GM19239 (cell line): Measurements from ENCODE around the gene BACH2.

Experiments used
- DNase-seq: peaks from one replicate; pipeline ENCODE4 v3.0.0; 2011; ENCODE audit warnings: low spot score; ENCODE audit not compliant: insufficient read length
- FAIRE-seq: peaks from 2 replicates; lab custom pipeline; 2011; peaks lifted over from hg19 to GRCh38; lab: Jason Lieb, UNC

BACH2 gene

GRCh38 chr6:90020746-90021145, 275.9 kb downstream of the BACH2 start:
- DNase-seq, result no peak
- FAIRE-seq, result no peak

- DNase-seq, result no peak
Measured at GRCh38 chr6:90019216-90019615, 277.4 kb downstream of the BACH2 start.

GRCh38 chr6:90015883-90016282, 280.8 kb downstream of the BACH2 start:
- DNase-seq, result no peak
- no peak for FAIRE-seq

More at GRCh38 chr6:90019216-90019615, 277.4 kb downstream of the BACH2 start:
- no peak for FAIRE-seq

GRCh38 chr6:90008908-90009501, 287.6 kb downstream of the BACH2 start:
- FAIRE-seq (no peak), DNase-seq (no peak)

GRCh38 chr6:90008189-90008907, 288.3 kb downstream of the BACH2 start:
- DNase-seq, result no peak
- no peak for FAIRE-seq

GRCh38 chr6:90005048-90005827, 291.4 kb downstream of the BACH2 start:
- no peak for DNase-seq
- FAIRE-seq, result no peak

GRCh38 chr6:90004511-90004910, 292.1 kb downstream of the BACH2 start:
- DNase-seq, result no peak
- FAIRE-seq, result no peak

- no peak for FAIRE-seq
Measured at GRCh38 chr6:90003941-90004340, 292.7 kb downstream of the BACH2 start.

GRCh38 chr6:90003069-90003795, 293.4 kb downstream of the BACH2 start:
- no peak for DNase-seq
- FAIRE-seq, result no peak

More at GRCh38 chr6:90003941-90004340, 292.7 kb downstream of the BACH2 start:
- DNase-seq, result no peak

- DNase-seq (no peak), FAIRE-seq (no peak)
Measured at GRCh38 chr6:90000864-90001731, 295.5 kb downstream of the BACH2 start.

- FAIRE-seq (no peak), DNase-seq (no peak)
Measured at GRCh38 chr6:89999945-90000825, 296.5 kb downstream of the BACH2 start.

GRCh38 chr6:89999154-89999553, 297.5 kb downstream of the BACH2 start:
- FAIRE-seq (no peak), DNase-seq (no peak)

- DNase-seq, result no peak
- no peak for FAIRE-seq
Measured at GRCh38 chr6:89997456-89998445, 298.9 kb downstream of the BACH2 start.

- FAIRE-seq (no peak), DNase-seq (no peak)
Measured at GRCh38 chr6:89993411-89993810, 303.2 kb downstream of the BACH2 start.

GRCh38 chr6:89992818-89993217, 303.8 kb downstream of the BACH2 start:
- no peak for DNase-seq
- no peak for FAIRE-seq

GRCh38 chr6:89989742-89990141, 306.9 kb downstream of the BACH2 start:
- FAIRE-seq (no peak), DNase-seq (no peak)

GRCh38 chr6:89987830-89988229, 308.8 kb downstream of the BACH2 start:
- FAIRE-seq (no peak), DNase-seq (no peak)
